Activated CD8-positive, alpha-beta memory T cell treated with anti-CD3 and anti-CD28 coated beads, Interleukin-2, amount 50 U/mL, for 48 hours (primary cell): Measurements from ENCODE around the gene GALNT2.

Experiments
- DNase-seq: peaks from one replicate; pipeline ENCODE4 v3.0.0-alpha.2; 2020

GALNT2 gene

DNA sequence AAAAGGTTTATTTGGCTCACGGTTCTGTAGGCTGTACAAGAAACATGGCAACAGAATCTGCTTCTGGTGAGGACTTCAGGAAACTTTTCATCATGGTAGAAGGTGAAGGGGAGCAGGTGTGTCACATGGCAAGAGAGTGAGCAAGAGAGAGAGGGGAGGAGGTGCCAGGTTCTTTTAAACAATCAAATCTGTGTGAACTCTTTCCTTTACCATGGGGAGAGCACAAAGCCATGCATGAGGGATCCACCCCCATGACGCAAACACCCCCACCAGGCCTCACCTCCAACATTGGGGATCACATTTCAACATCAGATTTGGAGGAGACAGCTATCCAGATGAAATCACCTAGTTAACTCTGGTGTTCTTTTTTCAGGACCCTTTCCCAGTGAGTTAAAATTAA lies 103.6 kb downstream of the GALNT2 start:
- no peak for DNase-seq

DNA sequence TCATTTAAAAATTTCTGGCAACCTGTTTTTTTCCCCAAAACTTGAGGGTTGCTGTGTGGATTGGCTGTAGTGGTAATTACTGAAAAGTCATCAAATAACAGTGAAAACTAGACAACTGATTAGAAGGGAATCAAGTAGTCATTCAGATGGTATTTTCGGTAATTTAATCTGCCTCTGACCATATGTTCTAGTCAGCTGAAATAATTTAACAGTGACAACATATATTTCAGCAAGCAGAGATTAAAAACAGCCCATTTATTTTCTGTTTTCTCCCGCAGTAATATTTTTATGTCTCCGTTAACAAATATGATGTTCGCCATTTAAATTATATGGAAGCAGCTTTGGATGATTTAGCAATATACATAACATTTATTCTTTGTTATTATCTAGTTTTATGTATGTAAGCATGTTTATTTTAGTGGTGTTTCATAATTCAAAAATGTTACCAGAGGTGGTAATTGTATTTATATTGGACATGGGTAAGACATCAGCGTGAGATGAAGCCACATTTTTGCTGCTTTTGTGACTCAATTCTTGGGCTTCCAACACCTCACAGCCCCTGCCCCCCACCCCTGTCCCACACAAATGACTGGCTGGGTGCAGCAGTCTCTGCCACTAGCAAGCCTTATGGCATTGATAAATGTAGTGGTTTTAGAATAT lies 104.4 kb downstream of the GALNT2 start:
- DNase-seq, result no peak

DNA sequence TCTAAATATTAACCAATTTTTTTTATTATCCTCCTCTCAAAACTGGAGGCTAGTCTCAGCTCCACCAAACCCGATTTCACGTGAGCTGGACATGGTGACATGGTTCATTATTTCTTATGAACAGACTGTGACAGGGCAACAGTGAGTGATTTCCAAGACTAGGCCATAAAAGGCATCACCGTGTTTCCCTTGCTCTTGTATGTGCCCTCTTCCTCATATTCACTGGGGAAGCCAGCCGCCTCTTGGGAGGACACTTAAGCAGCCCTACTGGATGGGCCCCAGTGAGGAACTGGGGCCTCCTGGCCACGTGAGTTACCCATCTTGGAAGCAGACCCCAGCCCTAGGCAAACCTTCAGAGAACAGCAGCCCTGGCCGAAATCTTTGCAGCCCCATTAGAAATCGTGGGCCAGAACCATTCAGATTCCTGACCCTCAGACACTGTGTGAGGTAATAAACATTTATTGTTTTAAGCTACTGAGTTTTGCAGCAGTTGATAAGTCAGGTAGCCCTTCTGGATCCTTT lies 105.0 kb downstream of the GALNT2 start:
- no peak for DNase-seq

DNA sequence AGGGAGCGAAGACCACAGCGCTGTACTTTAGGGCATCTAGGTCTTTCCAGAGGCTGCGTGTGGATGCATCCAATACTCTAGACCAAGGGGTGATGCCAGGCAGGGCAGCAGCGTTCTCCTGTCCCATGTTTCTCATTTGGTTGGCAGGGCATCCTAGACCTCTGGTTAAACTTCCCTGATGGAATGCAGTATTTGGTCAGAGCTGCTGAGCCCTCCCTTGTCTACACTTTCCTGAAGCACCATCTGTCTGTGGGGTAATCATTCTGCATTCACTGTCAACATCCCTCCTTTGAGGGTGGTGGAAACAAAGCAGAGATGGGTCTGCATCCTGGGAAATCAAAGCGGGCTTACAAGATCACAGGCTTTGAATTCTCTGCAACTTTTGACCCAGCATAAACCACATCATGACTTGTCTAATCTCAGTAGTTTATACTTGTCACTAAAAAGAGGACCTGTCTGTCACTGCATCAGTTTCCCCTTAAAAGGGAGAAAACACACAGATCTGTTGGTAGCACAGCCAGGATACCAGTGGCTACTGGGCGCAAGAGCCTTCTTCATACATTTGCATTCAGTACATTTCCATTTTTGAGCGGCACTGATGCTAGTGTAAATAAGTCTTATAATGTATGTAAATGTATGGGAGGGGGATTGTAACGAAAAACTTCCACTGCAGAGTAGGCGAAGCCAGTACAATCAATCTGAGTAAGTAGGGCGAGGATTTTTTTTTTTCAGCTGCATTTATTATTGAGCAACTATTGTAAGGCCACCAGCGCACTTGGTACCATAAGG lies 106.3 kb downstream of the GALNT2 start:
- DNase-seq, result no peak

DNA sequence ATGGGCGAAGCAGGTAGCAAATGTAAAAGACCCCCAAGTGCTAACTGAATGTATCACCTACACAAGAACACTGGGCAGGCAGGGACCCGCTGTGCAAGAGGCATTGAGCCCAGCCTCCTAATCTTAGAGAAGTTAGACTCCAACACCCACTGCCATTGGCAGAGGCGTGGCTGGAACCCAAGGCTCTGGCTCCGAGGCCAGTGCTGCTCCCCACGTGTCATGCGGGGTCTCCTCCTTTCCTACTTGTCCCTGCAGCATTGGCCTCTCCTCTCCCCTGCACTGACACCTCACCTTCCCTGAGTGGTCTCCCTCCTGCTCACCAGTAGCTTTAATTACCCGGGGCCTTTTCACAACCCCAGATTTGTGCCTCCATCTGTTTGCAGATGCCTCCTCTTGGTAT lies 107.0 kb downstream of the GALNT2 start:
- no peak for DNase-seq

DNA sequence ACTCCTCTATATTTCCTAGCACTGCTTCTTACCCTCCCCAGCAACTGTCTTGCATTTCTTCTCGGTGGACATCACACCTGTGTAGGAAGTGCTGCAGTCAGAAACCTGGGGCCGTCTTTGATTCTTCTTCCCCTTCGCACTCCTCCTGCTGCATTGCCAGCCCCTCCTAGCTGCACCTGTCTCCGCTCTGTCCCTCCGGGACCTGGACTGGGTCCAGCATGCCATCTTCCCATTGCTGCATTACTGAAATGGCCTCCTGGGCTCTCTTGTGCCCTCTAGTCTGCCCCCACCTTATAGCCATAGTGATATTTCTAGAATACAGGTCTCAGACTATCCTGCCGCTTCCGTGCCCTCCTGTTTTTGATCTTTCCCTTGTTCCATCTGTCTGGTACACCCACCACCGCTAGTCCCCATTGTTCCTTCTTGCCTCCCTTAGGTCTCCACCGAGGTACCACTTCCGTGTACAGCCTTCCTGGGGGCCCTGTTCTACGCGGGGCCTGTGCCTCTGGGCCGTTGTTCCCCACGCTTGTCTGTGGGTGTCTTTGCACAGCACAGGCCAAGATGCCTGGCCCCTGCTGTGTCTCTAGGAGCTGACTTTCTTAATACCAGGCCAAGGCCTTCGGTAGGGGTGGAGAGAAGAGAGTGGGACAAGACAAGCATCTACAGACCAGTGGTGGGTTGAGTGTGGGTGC lies 107.6 kb downstream of the GALNT2 start:
- DNase-seq, result no peak

DNA sequence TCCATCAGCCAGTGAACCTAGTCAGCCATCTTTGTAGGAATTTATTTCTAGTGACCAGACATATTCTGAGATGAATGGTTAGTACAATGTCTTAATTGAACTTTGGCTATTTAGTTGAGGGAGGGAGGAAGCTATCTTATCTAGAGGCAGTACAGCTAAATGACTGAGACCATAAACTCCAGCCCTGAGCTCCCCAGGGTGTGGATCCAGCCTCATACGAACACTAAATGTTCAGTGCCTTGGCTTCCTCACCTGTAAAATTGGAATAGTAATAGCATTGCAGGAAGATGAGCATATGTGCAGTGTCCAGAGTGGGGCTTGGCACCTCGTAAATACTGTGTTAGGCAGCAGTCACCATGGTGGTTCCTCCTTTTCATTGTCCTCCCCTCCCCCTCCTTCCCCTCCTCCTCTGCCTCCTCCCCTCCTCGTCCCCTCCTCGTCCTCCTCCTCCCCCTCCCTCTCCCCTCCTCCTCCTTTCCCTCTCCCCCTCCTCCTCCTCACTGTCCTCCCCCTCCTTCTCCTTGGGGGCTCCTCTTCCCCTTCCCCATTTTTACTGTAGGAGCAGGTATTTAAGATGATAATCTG lies 108.2 kb downstream of the GALNT2 start:
- no peak for DNase-seq

DNA sequence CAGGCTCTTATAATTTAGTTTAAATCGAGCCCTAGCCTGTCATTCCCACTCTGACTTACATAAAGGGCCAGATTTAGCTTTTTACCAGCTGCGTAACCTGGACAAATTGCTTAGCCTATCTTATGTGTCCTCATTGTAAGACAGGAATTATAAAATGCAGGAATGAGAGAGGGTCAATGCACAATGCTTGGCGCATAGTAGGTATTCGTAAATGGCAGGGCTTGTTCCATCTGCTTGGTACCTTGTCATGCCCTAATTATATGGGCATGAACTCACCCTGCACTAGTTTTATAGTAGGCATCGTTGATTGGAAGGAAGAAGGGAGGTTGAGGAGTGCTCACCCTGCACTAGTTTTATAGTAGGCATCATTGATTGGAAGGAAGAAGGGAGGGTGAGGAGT lies 108.8 kb downstream of the GALNT2 start:
- DNase-seq, result no peak

DNA sequence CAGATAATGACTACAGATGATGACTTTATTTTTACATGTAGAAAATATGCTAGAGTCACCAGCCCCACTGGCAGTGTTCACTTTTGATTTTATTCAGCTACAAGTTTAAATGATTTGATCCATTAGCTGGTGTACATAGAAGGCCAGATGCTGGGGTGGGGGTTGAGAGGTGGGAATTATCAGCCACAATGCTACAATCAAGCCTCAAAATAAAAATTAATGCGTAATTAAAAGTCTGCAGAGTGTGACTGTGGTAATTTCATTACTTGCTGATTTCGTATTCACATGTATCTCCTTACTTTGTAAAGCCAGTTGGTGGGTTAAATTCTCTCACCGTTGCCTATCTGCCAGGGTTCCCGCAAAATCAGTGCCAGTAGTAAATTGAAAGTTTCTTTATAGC lies 109.3 kb downstream of the GALNT2 start:
- DNase-seq, result no peak

DNA sequence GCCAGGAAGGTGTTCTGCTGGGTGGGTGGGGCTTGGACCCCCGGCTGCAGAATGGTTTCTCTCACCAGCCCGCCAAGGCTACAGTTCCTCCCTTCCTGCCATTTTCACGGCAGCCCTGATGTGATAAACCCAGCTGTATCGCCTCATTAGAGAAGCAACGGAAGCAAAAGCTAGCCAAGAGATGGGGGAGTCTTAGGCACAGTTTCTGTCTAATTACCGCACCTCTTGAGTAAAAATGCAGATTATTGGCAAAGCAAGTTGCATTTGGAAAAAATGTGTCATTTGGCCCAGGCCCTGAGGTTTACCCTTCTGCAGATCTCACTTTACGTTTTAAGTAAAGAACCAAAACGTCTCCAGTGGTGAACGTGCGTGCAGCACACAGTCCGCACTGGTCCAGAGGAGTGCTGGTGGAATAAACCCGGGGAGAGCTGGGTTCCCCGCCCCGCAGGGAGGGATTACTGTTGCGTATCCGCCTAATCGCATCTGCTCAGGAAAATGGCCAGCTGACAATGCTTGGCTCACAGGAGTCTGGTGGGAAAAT lies 109.9 kb downstream of the GALNT2 start:
- DNase-seq, result no peak

DNA sequence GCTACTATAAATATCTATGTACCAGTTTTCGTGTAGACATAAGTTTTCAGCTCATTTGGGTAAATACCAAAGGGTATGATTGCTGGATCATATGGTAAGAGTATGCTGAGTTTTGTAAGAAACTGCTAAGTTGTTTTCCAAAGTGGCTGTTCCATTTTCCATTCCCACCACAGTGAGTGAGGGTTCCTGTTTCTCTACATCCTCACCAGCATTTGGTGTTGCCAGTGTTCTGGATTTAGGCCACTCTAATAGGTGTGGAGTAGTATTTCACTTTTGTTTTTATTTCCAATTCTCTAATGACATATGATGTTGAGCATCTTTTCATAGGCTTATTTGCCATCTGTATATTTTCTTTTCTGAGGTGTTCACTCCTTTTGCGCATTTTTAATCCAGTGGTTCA lies 112.2 kb downstream of the GALNT2 start:
- DNase-seq, result no peak

DNA sequence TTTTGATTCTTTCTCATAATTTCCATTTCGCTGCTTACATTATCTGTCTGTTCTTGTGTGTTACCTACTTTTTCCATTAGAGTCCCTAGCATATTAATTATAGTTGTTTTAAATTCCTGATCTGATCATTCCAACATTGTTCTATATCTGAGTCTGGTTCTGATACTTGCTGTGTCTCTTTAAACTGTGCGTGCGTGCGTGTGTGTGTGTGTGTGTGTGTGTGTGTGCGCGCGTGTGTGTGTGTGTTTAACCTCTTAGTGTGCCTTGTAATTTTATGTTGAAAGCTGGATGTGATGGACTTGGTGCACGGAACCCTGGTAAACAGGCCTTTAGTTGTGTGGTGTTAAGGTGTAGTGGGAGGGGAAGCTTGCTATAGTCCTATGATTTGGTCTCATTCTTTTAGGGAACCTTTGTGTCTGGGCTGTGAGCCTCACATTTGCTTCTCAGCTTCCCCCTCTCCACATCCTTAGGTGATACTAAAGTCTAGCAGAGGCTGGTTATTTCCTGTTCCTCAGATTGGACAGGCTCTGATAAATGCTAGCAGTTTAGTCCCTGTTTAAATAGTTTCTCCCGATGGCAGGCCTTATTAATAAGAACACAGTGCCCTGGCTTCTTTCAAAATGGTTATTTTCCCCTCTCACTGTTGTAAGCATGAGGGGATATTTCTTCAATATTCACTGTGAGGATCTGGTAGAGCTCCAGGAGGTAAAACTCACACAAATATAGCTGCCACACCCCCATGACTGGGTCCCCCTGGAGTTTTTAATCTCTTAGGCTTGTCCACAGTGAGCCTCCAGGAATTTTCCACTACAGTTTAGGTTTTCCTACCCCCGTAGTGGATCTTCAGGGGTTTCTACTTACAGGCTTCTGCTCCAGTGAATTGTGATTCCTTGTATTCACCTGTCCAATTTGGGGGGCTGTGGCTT lies 118.3 kb downstream of the GALNT2 start:
- no peak for DNase-seq

DNA sequence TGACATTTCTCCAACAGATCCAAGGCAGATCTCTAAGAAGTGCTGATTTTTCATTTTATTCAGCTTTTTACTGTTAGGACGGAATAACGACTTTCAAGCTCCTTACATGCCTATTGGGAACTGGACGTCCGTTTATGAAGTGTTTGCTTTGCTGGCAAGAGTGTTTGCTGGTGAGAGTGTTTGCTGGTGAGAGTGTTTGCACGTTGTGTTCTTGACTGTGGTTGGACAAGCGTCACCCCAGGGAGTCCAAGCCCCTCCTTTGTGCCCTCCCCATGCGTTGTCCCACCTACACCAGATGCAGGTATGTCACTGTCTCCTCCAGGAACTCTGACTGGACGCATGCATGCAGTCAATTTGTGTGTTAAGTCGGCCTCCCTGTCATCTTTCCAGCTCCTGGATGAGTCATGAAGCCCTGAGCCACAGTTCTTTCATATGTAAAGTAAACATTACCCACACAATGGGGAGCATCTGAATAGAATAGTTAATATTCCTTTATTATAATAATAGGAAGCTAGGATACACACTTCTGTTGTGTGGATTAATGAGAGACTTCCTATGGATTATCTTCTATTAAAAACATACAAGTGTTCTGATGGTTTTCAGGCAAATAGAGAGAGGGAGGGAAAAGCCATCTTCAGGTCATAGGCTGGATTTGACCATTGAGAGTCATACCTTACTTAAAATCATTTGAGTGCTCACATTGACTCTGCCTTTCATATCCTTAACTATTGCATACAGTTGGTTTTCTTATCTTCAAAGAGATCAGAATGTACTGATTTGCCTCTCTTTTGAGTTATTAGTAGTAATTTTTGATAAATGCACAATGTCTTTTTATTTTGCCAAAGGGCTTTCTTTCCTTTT lies 119.2 kb downstream of the GALNT2 start:
- DNase-seq, result no peak

DNA sequence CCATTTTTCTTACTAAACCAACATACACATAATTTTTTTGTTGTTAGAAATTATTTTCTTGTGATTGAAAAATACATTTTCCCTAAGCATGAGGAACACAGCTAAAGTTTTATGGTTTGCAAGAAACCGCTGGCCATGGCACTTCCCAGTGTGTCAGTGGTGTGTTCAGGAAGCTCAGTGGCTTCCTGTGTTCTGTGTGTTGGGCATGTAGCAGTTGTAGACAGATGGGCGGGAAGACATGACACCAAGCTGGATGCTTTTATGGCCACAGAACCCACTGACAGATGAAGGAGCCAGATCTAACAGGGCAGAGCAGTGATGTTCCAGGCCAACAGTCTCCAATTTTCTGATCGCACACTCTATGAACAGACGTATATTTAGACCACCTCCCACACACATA lies 119.8 kb downstream of the GALNT2 start:
- DNase-seq, result no peak

DNA sequence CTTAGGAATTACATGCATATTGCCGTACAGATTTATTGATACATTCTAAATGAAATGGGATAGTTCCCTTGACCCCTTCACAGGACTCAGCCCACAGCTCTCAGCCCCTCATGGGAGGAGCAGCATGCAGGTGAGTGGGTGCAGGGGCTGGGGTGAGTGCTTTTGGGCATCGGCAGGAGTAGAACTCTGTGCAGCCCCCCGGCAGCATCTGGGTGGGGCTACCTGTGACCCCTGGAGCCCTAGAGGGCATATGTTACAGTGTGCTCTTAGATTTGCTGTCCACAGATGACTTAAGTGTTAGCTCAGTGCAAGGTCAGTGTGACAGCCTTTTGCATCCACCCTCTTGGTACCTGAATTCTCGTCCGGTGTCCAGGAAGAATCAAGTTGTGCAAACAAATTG lies 120.3 kb downstream of the GALNT2 start:
- DNase-seq, result no peak

DNA sequence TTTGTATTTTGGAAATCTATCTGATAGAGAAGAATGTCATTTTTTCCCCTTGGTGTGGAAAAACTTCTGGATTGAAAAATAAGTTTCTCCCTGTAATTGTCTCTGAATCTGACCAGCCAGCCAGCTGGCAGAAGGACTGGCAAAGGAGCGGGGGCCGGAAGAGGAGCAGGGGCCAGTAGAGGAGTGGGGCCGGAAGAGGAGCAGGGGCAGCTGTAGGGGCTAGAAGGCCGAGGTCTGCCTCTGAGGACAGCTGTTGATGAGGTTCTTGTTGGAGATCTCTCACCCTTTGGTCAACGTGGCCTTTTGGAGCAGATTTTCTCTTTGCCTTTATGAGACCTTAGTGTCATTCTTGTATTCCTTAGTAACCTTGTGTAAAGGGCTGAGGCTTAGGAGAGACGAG lies 121.8 kb downstream of the GALNT2 start:
- no peak for DNase-seq

DNA sequence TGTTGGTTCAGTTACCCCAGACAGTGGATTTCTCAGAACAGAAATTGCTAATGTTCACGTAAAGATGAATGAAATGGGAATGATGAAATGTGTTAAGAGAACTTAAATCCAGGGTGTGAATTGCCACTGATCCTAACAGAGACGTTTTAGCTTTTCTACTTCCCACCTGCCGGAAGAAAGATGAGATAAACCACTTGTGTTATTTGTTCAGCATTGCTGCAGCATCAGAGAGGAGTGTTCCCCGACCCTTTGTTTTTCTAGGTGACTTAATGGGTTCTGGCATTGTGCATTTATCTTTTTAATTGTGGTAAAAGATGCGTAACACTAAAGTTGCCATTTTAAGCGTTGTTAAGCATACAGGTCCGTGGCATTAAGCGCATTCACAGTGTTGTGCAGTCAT lies 122.3 kb downstream of the GALNT2 start:
- DNase-seq, result no peak

DNA sequence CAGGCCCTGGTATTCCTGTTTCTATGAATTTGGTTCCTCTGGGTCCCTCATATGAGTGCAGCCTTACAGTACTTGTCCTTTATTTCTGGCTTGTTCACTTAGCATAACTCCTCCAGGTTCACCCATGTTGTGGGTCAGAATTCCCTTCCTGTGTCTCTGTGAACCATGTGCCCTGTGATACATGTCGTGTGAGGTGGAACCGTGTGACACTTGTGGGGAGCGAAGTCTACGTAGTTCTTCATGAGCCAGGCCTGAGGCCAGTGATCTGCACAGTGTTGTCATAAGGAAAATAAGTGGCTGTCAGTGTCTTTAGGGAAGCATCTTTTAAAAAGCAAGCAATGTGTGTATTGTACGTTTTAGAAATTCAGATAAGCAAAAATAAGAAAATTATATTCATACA lies 122.8 kb downstream of the GALNT2 start:
- DNase-seq, result no peak

DNA sequence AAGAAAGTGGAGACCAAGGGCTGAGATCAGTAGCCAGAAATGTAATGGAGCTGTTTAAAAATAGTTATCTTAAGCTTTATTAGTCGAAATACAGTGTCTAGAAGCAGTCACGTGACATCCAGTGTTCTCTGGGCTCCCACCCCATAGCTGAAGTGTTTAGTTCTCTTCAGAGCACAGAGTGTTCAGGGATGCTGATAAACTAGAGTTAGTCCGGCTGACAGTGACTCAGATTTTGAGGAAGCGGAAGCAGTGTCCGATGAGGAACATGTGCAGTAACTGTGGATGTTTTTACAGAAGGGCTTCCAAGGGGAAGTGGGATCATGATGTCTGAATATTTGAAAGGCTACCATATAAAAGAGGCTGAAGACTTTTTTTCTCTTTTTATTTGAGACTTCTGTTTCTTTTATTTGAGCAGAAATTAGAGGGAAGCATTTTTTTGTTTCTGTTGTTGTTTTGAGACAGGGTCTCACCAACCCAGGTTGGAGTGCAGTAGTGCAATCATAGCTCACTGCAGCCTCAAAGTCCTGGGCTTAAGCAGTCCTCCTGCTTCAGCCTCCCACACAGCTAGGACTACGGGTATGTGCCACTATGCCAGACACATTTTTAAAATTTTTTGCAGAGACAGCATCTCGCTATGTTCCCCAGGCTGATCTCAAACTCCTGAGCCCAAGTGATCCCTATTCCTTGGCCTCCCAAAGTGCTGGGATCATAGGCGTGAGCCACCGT lies 124.2 kb downstream of the GALNT2 start:
- no peak for DNase-seq

DNA sequence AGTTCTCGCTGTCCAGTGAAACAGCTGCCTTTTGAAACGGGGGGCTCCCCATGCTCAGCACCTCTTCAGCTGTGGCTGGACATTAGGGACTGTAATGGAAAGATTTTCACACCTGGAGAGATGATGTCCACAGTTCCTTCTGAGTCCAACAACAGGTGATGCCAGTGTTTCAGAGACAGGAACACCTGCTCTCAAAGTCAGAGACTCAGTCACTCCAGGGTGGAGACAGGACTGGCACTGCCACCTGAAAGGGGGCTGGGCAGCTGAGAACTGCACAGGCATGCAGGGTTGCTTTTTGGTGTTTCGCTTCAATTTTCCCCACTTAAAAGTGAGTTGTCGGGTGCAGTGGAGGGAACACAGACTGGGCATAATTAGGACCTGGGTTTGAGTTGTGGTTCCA lies 124.8 kb downstream of the GALNT2 start:
- DNase-seq, result no peak
